K562 (cell line): Measurements from ENCODE around the gene METTL24. TPM values are rescaled to one million over a fixed set of nuclear protein-coding genes. Genes with fewer than 3 reads are reported as not detected.
A peak's percentile ranks its signal among the peaks of the same experiment; 100 is the strongest.

Source experiments
- ATAC-seq: fragments of 200-7000 bp; cut with Tn5 transposase; 3 replicates; pipeline ENCODE4 v1.9.1; 2020; ENCODE audit warnings: moderate library complexity
- BruUV-seq: library from RNA; stranded (reverse); fragments of 400-500 nt; replicated peaks from 2 replicates; lab custom pipeline; 2021; lab: Mats Ljungman, UMichigan
- CTCF ChIA-PET: fragments of 300-600 bp; formaldehyde crosslinking; extraction: SDS; loops from one replicate; lab custom pipeline; 2021; ENCODE audit warnings: low intra/inter-chr PET ratio; lab: Yijun Ruan, JAX
- POLR2A ChIA-PET: fragments of 300-600, 350-650 bp; sonication (Branson Sonifier 250); formaldehyde crosslinking; extraction: SDS; loops from one replicate; lab custom pipeline; 2021; ENCODE audit warnings: antibody characterized with exemption, inconsistent platforms; lab: Yijun Ruan, JAX
- DNase-seq, 4 experiments: peaks; one replicate each; pipeline versions ENCODE4 v3.0.0 to v3.0.0-alpha.2; 2011 to 2018; ENCODE audit warnings: low spot score in 3 of 4, mixed read lengths in 3 of 4; ENCODE audit errors: extremely low read depth in 1 of 4
- FAIRE-seq: peaks from 2 replicates; lab custom pipeline; 2011; peaks lifted over from hg19 to GRCh38; lab: Jason Lieb, UNC
- H2AFZ ChIP-seq: 2 replicates; pipeline ENCODE4 v1.6.0; 2011; ENCODE audit warnings: low read depth, low read length, control low read depth, inconsistent platforms
- H3K27ac ChIP-seq: fragments of 200-600 bp; 3 replicates; pipeline ENCODE4 v1.8.0; 2011; ENCODE audit warnings: low read depth, mild to moderate bottlenecking, control low read depth, inconsistent platforms, low read length, moderate library complexity, mixed read lengths; ENCODE audit errors: extremely low read depth
- H3K27me3 ChIP-seq, 2 experiments: fragments of 300-600 bp in 1 of 2; 2 replicates in 1 of 2; 3 replicates in 1 of 2; pipeline versions ENCODE4 v1.6.0 to v1.8.0; 2011; ENCODE audit warnings: inconsistent platforms in 2 of 2, low read length in 2 of 2, mild to moderate bottlenecking in 1 of 2, mixed read lengths in 1 of 2, moderate library complexity in 1 of 2; ENCODE audit not compliant: control insufficient read depth in 2 of 2, insufficient read depth in 2 of 2
- H3K36me3 ChIP-seq: fragments of 300-600 bp; 3 replicates; pipeline ENCODE4 v1.8.0; 2011; ENCODE audit warnings: mild to moderate bottlenecking, low read length, inconsistent platforms; ENCODE audit not compliant: control insufficient read depth, insufficient read depth
- H3K4me1 ChIP-seq, 2 experiments: fragments of 200-600 bp in 1 of 2; replicated peaks in 1 of 2; 2 replicates in 1 of 2; 3 replicates in 1 of 2; pipeline versions ENCODE4 v1.5.1 to v1.8.0; 2011; ENCODE audit warnings: inconsistent platforms in 2 of 2, low read length in 2 of 2, mild to moderate bottlenecking in 1 of 2, mixed read lengths in 1 of 2, moderate library complexity in 1 of 2; ENCODE audit not compliant: control insufficient read depth in 2 of 2, insufficient read depth in 2 of 2
- H3K4me2 ChIP-seq: 2 replicates; pipeline ENCODE4 v1.6.1; 2011; ENCODE audit warnings: low read length, control low read depth, inconsistent platforms, mixed read lengths; ENCODE audit not compliant: insufficient read depth
- H3K4me3 ChIP-seq: fragments of 200-600 bp; sonication (generic), shearing (Covaris generic); 2 replicates; pipeline ENCODE4 v1.5.1; 2016; ENCODE audit warnings: control low read depth, inconsistent platforms
- H3K79me2 ChIP-seq: fragments of 200-600 bp; 3 replicates; pipeline ENCODE4 v1.8.0; 2011; ENCODE audit warnings: low read length, inconsistent platforms; ENCODE audit not compliant: control insufficient read depth, insufficient read depth
- H3K9ac ChIP-seq, 2 experiments: 2 replicates each; pipeline versions ENCODE4 v1.6.0 to v1.6.1; 2011; ENCODE audit warnings: low read depth in 2 of 2, low read length in 2 of 2, control low read depth in 1 of 2, inconsistent platforms in 1 of 2, mild to moderate bottlenecking in 1 of 2, mixed read lengths in 1 of 2; ENCODE audit not compliant: insufficient read depth in 1 of 2
- H3K9me1 ChIP-seq: one replicate; pipeline ENCODE4 v1.6.0; 2011; ENCODE audit warnings: inconsistent platforms, mild to moderate bottlenecking, low read length, moderate library complexity; ENCODE audit not compliant: control insufficient read depth, insufficient read depth
- H3K9me3 ChIP-seq: replicated peaks from 2 replicates; pipeline ENCODE4 v1.5.1; 2011; ENCODE audit warnings: low read depth, low read length, inconsistent platforms; ENCODE audit not compliant: control insufficient read depth, insufficient read depth
- H4K20me1 ChIP-seq: replicated peaks from 2 replicates; pipeline ENCODE4 v1.6.1; 2011; ENCODE audit warnings: low read length, inconsistent platforms, mixed read lengths; ENCODE audit not compliant: control insufficient read depth, insufficient read depth
- BRCA1 ChIP-seq, 2 experiments: fragments of 450-650 bp in 1 of 2; sonication (generic) in 1 of 2; formaldehyde crosslinking in 1 of 2; IDR thresholded peaks; 2 replicates each; pipeline versions ENCODE4 v1.5.0 to v1.6.1; 2017 to 2020; ENCODE audit warnings: mild to moderate bottlenecking in 1 of 2, missing genetic modification reagents in 1 of 2
- CEBPB ChIP-seq: fragments of 450-650 bp; IDR thresholded peaks from 2 replicates; pipeline ENCODE4 v1.6.1; 2016; ENCODE audit warnings: missing genetic modification characterization, missing compliant biosample characterization
- IRF9 ChIP-seq: fragments of 450-650 bp; IDR thresholded peaks from 2 replicates; pipeline ENCODE4 v1.6.1; 2016; ENCODE audit warnings: missing biosample characterization, missing genetic modification characterization
- MEIS2 ChIP-seq: fragments of 450-650 bp; IDR thresholded peaks from 2 replicates; pipeline ENCODE4 v1.6.1; 2014; ENCODE audit warnings: mild to moderate bottlenecking; ENCODE audit not compliant: partially characterized antibody
- MTF1 ChIP-seq: fragments of 250-450 bp; sonication (Bioruptor Pico); IDR thresholded peaks from 2 replicates; pipeline ENCODE4 v1.9.0; 2021; ENCODE audit warnings: moderate library complexity, mild to moderate bottlenecking, inconsistent platforms, borderline replicate concordance
- NBN ChIP-seq: fragments of 450-650 bp; IDR thresholded peaks from 2 replicates; pipeline ENCODE4 v1.6.1; 2016; ENCODE audit warnings: low read depth, mild to moderate bottlenecking
- PHF20 ChIP-seq: fragments of 450-650 bp; IDR thresholded peaks from 2 replicates; pipeline ENCODE4 v1.6.1; 2018; ENCODE audit not compliant: partially characterized antibody
- WGBS: fragments of 100-300 bp; shearing (Covaris generic); methylation state at CpG from one replicate; pipeline ENCODE4 v1.1.6; 2016; ENCODE audit warnings: low coverage, mixed read lengths; ENCODE audit not compliant: insufficient coverage; ENCODE audit errors: missing lambda C conversion rate; 5-methylcytosine and 5-hydroxymethylcytosine counted together
- in situ Hi-C: fragments of 300-500 bp; cut with MboI; formaldehyde crosslinking; loops from 4 replicates; pipeline ENCODE4 v1.15.0; 2018; ENCODE audit warnings: inconsistent platforms, mixed read lengths
- intact Hi-C: fragments of 100-400 bp; cut with micrococcal nuclease; formaldehyde crosslinking; loops from 2 replicates; pipeline ENCODE4 v1.14.2; 2022
- polyA plus RNA-seq, 8 experiments: library from polyadenylated mRNA; depleted of rRNA in 4 of 8; stranded (reverse) in 5 of 8; unstranded in 3 of 8; fragments of >200 nt; fragmentation: Nextera tagmentation in 2 of 8; fragmentation: Illumina TruSeq in 1 of 8; extraction: Ambion mirVana in 2 of 8; extraction: Trizol in 1 of 8; gene quantifications; 2 replicates each; pipeline versions ENCODE4 v1.2.1 to v1.2.3, GENCODE V29; 2011 to 2014; ENCODE audit warnings: inconsistent platforms in 1 of 8, missing spikeins in 1 of 8
- total RNA-seq, 7 experiments: library from RNA; depleted of rRNA in 6 of 7; stranded (reverse); fragments of >200 nt in 6 of 7; fragmentation: Illumina TruSeq in 2 of 7; extraction: Trizol in 2 of 7; gene quantifications; 2 replicates each; pipeline versions ENCODE4 v1.2.1 to v1.2.3, GENCODE V29; 2011 to 2021; ENCODE audit warnings: low replicate concordance in 1 of 7
- TF ChIP-seq, protein P1 (sequence below): fragments of 450-650 bp; IDR thresholded peaks from 2 replicates; pipeline ENCODE4 v1.6.1; 2016
- TF ChIP-seq, protein P2 (sequence below): fragments of 450-650 bp; formaldehyde crosslinking; IDR thresholded peaks from 2 replicates; pipeline ENCODE4 v1.4.0; 2020; ENCODE audit warnings: mild to moderate bottlenecking, moderate library complexity
- TF ChIP-seq, protein P3 (sequence below): sonication (generic); formaldehyde crosslinking; IDR thresholded peaks from 2 replicates; pipeline ENCODE4 v1.8.0; 2023; ENCODE audit warnings: missing genetic modification reagents, mild to moderate bottlenecking, borderline replicate concordance

Gene METTL24
- total and polyA plus RNA-seq, 9 of the 15 experiments (the other 6 are each of a cell fraction or from before 2014, with no cell fraction given) = not detected

- TF ChIP-seq, protein P1, sequence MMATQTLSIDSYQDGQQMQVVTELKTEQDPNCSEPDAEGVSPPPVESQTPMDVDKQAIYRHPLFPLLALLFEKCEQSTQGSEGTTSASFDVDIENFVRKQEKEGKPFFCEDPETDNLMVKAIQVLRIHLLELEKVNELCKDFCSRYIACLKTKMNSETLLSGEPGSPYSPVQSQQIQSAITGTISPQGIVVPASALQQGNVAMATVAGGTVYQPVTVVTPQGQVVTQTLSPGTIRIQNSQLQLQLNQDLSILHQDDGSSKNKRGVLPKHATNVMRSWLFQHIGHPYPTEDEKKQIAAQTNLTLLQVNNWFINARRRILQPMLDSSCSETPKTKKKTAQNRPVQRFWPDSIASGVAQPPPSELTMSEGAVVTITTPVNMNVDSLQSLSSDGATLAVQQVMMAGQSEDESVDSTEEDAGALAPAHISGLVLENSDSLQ = peak; percentile 79
- TF ChIP-seq MEIS2 (peak; percentile 84), NBN (no peak), MTF1 (CRISPR knock-in tag) (no peak)
Observed at GRCh38 chr6:110404607-110405006, 46.5 kb upstream of the METTL24 start (continued).

- DNase-seq (no peak), FAIRE-seq (no peak), ATAC-seq (no peak)
- no peak overlapping the region for H3K4me2 ChIP-seq
- H3K27ac ChIP-seq = no peak overlapping the region
- H3K79me2 ChIP-seq = no peaks in the 10 kb centered on the region
- no peak overlapping the region for H3K9ac ChIP-seq
- no peaks in the 10 kb centered on the region for H3K9me3 ChIP-seq
- WGBS = 1% methylated on average over 4 of the region's 4 CpGs
- peaks cover 9 to 11% of the 10 kb centered on the region in 2 experiments; a peak in 3 of 5 replicates for H3K4me1 ChIP-seq
- no peak overlapping the region for H3K4me3 ChIP-seq
- H4K20me1 ChIP-seq = no peaks in the 10 kb centered on the region
- BruUV-seq = no TSS peak
- intact Hi-C loops (no loop called here), in situ Hi-C loops (no loop called here)
- H3K9me1 ChIP-seq = no peaks in the 10 kb centered on the region
- H3K27me3 ChIP-seq = peaks cover 0 to 11% of the 10 kb centered on the region in 2 experiments; a peak in 3 of 5 replicates
- H3K36me3 ChIP-seq = no peaks in the 10 kb centered on the region
- ChIA-PET POLR2A (no interaction called here), CTCF (no interaction called here)
- H2AFZ ChIP-seq = no peak overlapping the region
- TF ChIP-seq BRCA1 (IDR thresholded peaks at IDR 0.05) = no peak
- TF ChIP-seq BRCA1 (CRISPR knock-in tag; IDR thresholded peaks at IDR 0.05) = no peak
- 0 out of 2 replicates have a peak, but pooled peaks have one; percentile 19 for TF ChIP-seq IRF9
- TF ChIP-seq PHF20 = no peak
- TF ChIP-seq, protein P2, sequence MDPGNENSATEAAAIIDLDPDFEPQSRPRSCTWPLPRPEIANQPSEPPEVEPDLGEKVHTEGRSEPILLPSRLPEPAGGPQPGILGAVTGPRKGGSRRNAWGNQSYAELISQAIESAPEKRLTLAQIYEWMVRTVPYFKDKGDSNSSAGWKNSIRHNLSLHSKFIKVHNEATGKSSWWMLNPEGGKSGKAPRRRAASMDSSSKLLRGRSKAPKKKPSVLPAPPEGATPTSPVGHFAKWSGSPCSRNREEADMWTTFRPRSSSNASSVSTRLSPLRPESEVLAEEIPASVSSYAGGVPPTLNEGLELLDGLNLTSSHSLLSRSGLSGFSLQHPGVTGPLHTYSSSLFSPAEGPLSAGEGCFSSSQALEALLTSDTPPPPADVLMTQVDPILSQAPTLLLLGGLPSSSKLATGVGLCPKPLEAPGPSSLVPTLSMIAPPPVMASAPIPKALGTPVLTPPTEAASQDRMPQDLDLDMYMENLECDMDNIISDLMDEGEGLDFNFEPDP (CRISPR knock-in tag) = no peak
- TF ChIP-seq, protein P3, sequence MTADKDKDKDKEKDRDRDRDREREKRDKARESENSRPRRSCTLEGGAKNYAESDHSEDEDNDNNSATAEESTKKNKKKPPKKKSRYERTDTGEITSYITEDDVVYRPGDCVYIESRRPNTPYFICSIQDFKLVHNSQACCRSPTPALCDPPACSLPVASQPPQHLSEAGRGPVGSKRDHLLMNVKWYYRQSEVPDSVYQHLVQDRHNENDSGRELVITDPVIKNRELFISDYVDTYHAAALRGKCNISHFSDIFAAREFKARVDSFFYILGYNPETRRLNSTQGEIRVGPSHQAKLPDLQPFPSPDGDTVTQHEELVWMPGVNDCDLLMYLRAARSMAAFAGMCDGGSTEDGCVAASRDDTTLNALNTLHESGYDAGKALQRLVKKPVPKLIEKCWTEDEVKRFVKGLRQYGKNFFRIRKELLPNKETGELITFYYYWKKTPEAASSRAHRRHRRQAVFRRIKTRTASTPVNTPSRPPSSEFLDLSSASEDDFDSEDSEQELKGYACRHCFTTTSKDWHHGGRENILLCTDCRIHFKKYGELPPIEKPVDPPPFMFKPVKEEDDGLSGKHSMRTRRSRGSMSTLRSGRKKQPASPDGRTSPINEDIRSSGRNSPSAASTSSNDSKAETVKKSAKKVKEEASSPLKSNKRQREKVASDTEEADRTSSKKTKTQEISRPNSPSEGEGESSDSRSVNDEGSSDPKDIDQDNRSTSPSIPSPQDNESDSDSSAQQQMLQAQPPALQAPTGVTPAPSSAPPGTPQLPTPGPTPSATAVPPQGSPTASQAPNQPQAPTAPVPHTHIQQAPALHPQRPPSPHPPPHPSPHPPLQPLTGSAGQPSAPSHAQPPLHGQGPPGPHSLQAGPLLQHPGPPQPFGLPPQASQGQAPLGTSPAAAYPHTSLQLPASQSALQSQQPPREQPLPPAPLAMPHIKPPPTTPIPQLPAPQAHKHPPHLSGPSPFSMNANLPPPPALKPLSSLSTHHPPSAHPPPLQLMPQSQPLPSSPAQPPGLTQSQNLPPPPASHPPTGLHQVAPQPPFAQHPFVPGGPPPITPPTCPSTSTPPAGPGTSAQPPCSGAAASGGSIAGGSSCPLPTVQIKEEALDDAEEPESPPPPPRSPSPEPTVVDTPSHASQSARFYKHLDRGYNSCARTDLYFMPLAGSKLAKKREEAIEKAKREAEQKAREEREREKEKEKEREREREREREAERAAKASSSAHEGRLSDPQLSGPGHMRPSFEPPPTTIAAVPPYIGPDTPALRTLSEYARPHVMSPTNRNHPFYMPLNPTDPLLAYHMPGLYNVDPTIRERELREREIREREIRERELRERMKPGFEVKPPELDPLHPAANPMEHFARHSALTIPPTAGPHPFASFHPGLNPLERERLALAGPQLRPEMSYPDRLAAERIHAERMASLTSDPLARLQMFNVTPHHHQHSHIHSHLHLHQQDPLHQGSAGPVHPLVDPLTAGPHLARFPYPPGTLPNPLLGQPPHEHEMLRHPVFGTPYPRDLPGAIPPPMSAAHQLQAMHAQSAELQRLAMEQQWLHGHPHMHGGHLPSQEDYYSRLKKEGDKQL = no peak
- TF ChIP-seq CEBPB (tag) = peak; percentile 56
Observed at GRCh38 chr6:110401585-110402176, 43.5 kb upstream of the METTL24 start.
